Fibroblast of peridontal ligament (primary cell): ENCODE results near the gene PHTF1.
"Not testable (repeated sequence)": the region's sequence is repeated elsewhere in the genome, so short reads cannot be mapped to it uniquely, and the experiment has no call there.

Experiments used
- DNase-seq: peaks from one replicate; pipeline ENCODE4 v3.0.0-alpha.2; 2010; ENCODE audit errors: extremely low read depth

PHTF1 gene

DNA sequence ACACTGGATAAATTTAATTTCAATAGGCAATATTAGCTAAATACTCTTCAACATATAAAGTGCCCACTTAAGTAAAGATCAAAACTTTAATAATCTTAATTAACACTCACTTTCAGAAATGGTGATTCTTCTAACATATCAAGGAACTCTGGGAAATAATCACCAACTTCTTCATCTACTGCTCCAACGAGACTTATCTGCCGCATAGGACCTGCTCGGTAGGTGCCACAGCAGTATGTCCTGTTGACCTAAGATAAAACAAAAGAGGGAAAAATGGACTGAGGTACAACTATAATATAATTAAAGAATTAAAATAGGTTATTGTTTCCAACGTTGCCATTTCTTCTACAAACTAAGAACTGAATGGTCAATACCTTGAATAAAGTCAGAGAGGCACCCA, 18.3 kb upstream of the PHTF1 start:
- no peak for DNase-seq

GRCh38 chr1:113770031-113770430, 10.7 kb upstream of the PHTF1 start:
- DNase-seq, result no peak

GRCh38 chr1:113769601-113769970, 10.3 kb upstream of the PHTF1 start:
- DNase-seq, result no peak

GRCh38 chr1:113768916-113769600, 9.8 kb upstream of the PHTF1 start:
- no peak for DNase-seq

DNA sequence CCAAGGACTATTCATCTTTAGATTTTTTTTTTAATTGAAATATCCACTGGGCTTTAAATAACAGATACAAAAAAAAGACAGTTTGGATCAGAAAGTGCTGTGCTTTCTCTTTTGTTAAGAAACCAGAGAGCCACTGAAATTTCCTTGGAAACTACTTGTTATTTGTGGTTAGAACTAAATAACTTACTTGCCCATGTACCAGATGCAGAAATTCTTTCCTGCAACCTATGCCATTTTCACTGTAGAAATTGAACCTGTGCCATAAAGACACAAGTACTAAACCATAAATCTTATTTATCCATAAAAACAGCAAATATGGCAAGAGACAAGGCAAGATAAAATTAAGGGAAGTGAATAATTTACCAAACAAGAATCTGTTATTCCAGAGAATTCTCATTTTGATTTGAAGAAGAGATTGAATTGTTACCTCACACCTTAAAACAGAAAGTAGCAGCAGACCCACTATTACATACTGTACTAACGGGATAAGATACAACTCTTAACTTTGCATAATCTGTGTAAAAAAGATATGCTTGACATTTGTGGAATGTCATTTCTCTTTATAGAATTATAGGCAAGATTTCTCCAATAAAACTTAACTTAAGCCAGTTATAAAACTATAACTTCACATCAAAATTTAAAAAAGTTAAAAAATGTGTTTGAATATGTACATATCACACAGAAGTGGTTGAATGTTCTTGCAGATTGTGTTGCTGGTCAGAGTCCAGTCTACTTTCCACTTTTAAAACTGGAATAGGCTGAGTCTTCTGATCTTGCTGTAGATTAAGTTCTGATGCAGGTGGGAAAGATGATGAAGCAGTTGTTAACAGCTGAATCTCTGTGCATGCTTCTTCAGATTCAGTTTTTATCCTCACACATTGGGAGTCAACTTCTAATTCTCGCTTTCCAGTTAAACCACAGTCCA, 6.3 kb upstream of the PHTF1 start:
- peak; percentile 72 for DNase-seq

DNA sequence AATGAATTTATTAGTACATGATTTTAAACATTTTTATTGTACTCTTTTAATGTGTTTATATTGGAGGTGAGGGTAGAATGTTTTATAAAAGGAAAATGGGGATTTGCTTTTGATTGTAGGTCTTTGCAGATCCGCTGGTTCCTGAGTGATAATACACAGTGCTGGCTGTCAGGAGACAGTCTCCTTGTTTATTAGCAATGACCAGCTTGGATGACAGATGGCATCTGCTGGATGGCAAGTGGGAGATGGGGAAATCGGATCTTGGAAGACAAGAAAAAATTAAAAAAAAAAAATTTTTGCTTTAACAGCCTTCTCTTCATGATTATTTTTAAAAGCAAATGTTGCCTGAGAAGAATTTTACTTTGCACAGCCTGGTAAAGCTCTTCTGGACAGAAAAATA, 4.4 kb upstream of the PHTF1 start:
- DNase-seq, result no peak

GRCh38 chr1:113761937-113762336, 2.7 kb upstream of the PHTF1 start:
- DNase-seq, result no peak

GRCh38 chr1:113760102-113761080, 1.1 kb upstream of the PHTF1 start:
- no peak for DNase-seq

- DNase-seq, result peak; percentile 40
Measured at GRCh38 chr1:113758631-113759332, 504 bp downstream of the PHTF1 start.

DNA sequence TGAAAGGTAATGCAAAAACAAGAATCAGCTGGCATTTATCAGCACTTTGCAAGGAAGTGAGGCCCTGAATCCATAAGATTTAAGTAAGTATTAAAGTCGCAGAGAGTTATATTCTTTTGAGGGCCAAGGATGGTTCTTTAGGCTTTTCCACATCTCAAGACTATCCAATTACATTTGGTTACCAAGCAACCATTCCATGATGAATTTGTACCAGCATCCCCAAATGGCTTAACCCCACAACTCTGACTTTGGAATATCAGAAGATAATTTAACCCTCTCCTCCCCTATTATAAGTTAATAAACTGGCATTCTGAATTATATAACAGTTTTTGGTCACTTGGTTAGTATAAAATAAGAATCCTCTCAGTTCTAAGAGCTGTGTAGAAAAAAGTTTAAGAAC, 2.8 kb downstream of the PHTF1 start:
- no peak for DNase-seq

DNA sequence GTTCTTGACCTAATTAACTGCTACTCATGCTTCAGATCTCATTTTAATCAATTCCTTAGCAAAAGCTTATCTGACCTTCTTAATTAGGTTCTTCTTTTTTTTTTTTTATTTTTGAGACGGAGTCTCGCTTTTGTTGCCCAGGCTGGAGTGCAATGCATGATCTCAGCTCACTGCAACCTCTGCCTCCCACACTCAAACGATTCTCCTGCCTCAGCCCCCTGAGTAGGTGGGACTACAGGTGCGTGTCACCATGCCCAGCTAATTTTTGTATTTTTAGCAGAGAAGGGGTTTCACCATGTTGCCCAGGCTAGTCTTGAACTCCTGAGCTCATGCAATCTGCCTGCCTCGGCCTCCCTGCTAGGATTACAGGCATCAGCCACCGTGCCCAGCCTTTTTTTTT, 6.0 kb downstream of the PHTF1 start:
- not testable (repeated sequence) for DNase-seq

GRCh38 chr1:113751516-113751915, 7.8 kb downstream of the PHTF1 start:
- DNase-seq, result no peak

- no peak for DNase-seq
Measured at GRCh38 chr1:113751114-113751513, 8.2 kb downstream of the PHTF1 start.

DNA sequence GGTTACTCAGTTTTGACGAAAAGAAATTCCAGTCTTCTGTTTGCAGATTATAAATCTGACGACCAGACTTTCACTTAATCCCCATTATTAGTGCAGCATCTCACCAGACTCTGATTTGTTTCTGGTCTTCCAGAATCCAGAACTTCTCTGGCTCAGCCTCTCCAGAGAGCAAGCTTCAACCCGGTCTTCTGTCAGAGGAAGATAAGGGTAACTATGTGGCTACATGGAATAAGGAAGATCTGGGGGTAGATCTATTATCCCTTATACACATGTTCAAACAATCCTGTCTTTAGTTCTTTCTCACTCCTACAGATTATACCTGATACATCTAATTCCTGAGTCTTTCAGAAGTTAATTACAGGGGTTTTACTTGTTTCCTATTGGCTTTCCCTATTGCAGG, 9.9 kb downstream of the PHTF1 start:
- DNase-seq, result no peak

- peak; percentile 15 for DNase-seq
Measured at GRCh38 chr1:113747376-113747775, 11.9 kb downstream of the PHTF1 start.

DNA sequence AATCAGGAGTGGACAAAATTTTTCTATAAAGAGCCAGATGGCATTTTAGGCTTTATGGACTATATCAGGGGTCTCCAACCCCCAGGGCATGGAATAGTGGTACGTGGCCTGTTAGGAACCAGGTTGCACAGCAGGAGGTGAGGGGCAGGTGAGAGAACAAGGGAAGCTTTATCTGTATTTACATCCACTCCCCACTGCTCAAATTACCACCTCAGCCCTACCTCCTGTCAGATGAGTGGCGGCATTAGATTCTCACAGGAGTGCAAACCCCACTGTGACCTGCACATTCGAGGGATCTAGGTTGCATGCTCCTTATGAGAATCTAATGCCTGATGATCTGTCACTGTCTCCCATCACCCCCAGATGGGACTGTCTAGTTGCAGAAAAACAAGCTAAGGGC, 13.9 kb downstream of the PHTF1 start:
- no peak for DNase-seq

- DNase-seq, result no peak
Measured at GRCh38 chr1:113744114-113744513, 15.2 kb downstream of the PHTF1 start.

DNA sequence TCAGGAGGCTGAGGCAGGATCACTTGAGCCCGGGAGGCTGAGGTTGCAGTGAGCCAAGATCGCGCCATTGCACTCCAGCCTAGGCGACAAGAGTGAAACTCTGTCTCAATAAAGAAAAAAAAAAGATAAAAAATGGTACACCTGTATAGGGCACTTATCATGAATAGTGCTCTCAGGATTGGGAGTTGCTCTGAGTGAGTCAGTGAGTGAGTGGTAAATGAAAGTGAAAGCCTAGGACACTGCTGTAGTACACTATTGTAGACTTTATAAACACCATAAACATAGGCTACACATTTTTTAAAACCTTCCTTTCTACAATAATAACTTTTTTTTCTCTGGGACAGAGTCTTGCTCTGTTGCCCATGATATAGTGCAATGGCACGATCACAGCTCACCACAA, 16.8 kb downstream of the PHTF1 start:
- peak; percentile 9 for DNase-seq

DNA sequence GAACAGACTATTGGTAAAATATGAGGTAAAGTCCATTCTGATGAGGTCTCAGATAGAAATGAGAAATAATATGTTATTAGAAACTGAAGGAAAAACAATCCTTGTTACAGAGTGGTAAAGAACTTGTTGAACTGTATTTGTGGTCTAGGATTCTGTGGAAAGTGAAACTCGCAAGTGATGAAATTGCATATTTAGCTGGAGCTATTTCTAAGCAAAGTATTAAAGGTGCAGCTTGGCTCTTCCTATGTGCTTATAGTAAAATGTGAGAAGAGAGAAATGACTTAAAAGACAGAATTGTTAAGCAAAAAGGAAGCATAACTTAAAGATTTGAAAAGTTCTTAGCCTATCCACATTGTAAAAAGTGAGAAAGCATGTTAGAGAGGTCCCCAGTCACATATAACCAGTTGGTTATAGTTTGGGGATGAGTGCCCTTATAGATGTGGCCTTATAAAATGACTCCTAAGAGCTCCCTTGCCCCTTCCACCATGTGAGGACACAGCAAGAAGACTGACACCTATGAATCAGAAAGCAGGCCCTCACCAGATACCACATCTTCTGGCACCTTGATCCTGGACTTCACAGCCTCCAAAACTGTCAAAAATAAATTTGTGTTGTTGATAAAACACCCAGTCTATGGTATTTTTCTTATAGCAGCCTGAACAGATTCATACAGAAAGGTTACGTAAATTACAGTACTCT, 24.8 kb downstream of the PHTF1 start:
- DNase-seq, result no peak

GRCh38 chr1:113732802-113733201, 26.5 kb downstream of the PHTF1 start:
- DNase-seq, result no peak

DNA sequence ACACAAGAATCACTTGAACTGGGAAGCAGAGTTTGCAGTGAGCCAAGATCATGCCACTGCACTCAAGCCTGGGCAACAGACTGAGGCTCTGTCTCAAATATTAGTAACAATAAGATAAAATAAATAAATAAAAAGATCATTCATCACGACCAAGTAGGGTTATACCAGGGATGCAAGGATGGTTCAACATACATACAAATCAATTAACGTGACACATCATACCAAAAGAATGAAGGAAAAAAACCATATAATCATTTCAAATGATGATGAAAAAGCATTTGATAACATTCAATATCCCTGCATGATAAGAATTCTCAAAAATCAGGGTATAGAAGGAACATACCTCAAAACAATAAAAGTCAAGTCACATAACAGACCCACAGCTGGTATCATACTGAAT, 38.3 kb downstream of the PHTF1 start:
- DNase-seq, result no peak
